Natural killer cell (primary cell): ENCODE data around the gene TMEM222. TPM values are rescaled to one million over a fixed set of nuclear protein-coding genes. Genes with fewer than 3 reads are reported as not detected.
A peak's percentile ranks its signal among the peaks of the same experiment; 100 is the strongest.

Experiments
- ATAC-seq, 3 donors: fragments of 150-1000 bp in 2 of 3; fragments of 200-7000 bp in 1 of 3; cut with Tn5 transposase; 1 replicate in 1 of 3; 2 replicates in 2 of 3; pipeline ENCODE4 v1.10.0; 2021; ENCODE audit warnings: mild to moderate bottlenecking in 2 of 3, moderate library complexity in 2 of 3
- DNase-seq, 2 donors: peaks; one replicate each; pipeline versions ENCODE4 v3.0.0 to v3.0.0-alpha.2; 2013 to 2021; ENCODE audit warnings: mixed read lengths in 1 of 2
- H3K27ac ChIP-seq: one replicate; pipeline ENCODE4 v1.5.1; 2013; ENCODE audit warnings: mild to moderate bottlenecking, low read length
- H3K27me3 ChIP-seq: one replicate; pipeline ENCODE4 v1.6.1; 2013; ENCODE audit warnings: low read length; ENCODE audit not compliant: control insufficient read depth, insufficient read depth
- H3K36me3 ChIP-seq: one replicate; pipeline ENCODE4 v1.6.1; 2013; ENCODE audit warnings: low read length; ENCODE audit not compliant: control insufficient read depth, insufficient read depth
- H3K4me1 ChIP-seq: one replicate; pipeline ENCODE4 v1.6.1; 2013; ENCODE audit warnings: low read length; ENCODE audit not compliant: control insufficient read depth, insufficient read depth
- H3K4me3 ChIP-seq: one replicate; pipeline ENCODE4 v1.5.1; 2013; ENCODE audit warnings: low read length
- H3K9me3 ChIP-seq: one replicate; pipeline ENCODE4 v1.6.1; 2013; ENCODE audit warnings: low read length; ENCODE audit not compliant: control insufficient read depth, insufficient read depth
- H3K27ac Mint-ChIP-seq, 2 donors: one replicate each; pipeline ENCODE4 v1.8.0; 2022; ENCODE audit warnings: mild to moderate bottlenecking in 2 of 2, mixed read lengths in 2 of 2, moderate library complexity in 1 of 2
- H3K27me3 Mint-ChIP-seq, 2 donors: one replicate each; pipeline ENCODE4 v1.8.0; 2022; ENCODE audit warnings: low read depth in 2 of 2, mixed read lengths in 2 of 2
- H3K36me3 Mint-ChIP-seq: one replicate; pipeline ENCODE4 v1.8.0; 2022; ENCODE audit warnings: mixed read lengths
- H3K4me1 Mint-ChIP-seq, 2 donors: one replicate each; pipeline ENCODE4 v1.8.0; 2022; ENCODE audit warnings: mixed read lengths in 2 of 2
- H3K4me3 Mint-ChIP-seq: one replicate; pipeline ENCODE4 v1.8.0; 2022; ENCODE audit warnings: mild to moderate bottlenecking, moderate library complexity, mixed read lengths
- H3K9me3 Mint-ChIP-seq, 2 donors: one replicate each; pipeline ENCODE4 v1.8.0; 2022; ENCODE audit warnings: mixed read lengths in 2 of 2
- CTCF ChIP-seq: fragments of 200-600 bp; IDR thresholded peaks from one replicate; pipeline ENCODE4 v1.8.0; 2022; ENCODE audit warnings: antibody characterized with exemption
- WGBS: methylation state at CpG from one replicate; pipeline ENCODE4 v1.1.7; 2013; ENCODE audit warnings: missing lambda C conversion rate; ENCODE audit not compliant: insufficient coverage; 5-methylcytosine and 5-hydroxymethylcytosine counted together
- intact Hi-C: fragments of 100-400 bp; cut with micrococcal nuclease; formaldehyde crosslinking; loops from one replicate; pipeline ENCODE4 v1.14.2; 2022
- total RNA-seq, 4 donors: library from RNA; stranded (reverse); fragments of 120-200 nt in 1 of 4; gene quantifications; one replicate each; pipeline versions ENCODE4 v1.2.3 to v1.2.4, GENCODE V29; 2013 to 2022

TMEM222 gene
- 10 to 100 TPM; 34.9 to 41.2 (median 37.3) TPM for total RNA-seq
- total RNA-seq (2013), result 29.2 TPM

- Histone ChIP-seq H3K27ac (peak within 1 kb of the TSS; percentile 89), H3K4me1 (peaks cover 16% of the 10 kb centered on the region), H3K27me3 (no peaks in the 10 kb centered on the region), H3K4me3 (peak within 1 kb of the TSS; percentile 97), H3K9me3 (no peaks in the 10 kb centered on the region), H3K36me3 (peaks cover 22% of the 10 kb centered on the region)
- peak; percentile 96 to 99 (median 97) for ATAC-seq
- peak; percentile 94 to 98 for DNase-seq
- Mint-ChIP-seq H3K4me1 (peaks cover 33 to 48% of the 10 kb centered on the region in 2 donors), H3K36me3 (no peaks in the 10 kb centered on the region), H3K9me3 (no peaks in the 10 kb centered on the region), H3K4me3 (peak within 1 kb of the TSS; percentile 92), H3K27me3 (peaks cover 0 to 7% of the 10 kb centered on the region in 2 donors), H3K27ac (peak within 1 kb of the TSS; percentile 86 to 93)
- no peak for TF ChIP-seq CTCF
- WGBS, result under 1% methylated on average over 67 of the region's 67 CpGs
- intact Hi-C loops, result loop anchor here (1.0 to 2.0 kb wide), 2 partner anchors 19 to 35 kb away; no protein-coding TSS in a partner anchor
Observed at GRCh38 chr1:27321813-27322568, at the start of gene TMEM222. TMEM222 (plus strand) TSS chr1:27322163; CDS start chr1:27322198, 35 bp downstream.

- Mint-ChIP-seq H3K27ac (no peak overlapping the region), H3K9me3 (no peaks in the 10 kb centered on the region), H3K4me3 (no peak overlapping the region), H3K36me3 (no peaks in the 10 kb centered on the region), H3K27me3 (no peaks in the 10 kb centered on the region), H3K4me1 (peaks cover 17% of the 10 kb centered on the region in 2 donors)
- no peak for TF ChIP-seq CTCF
- Histone ChIP-seq H3K36me3 (peaks cover 10% of the 10 kb centered on the region), H3K4me1 (no peaks in the 10 kb centered on the region), H3K27ac (no peak overlapping the region), H3K27me3 (no peaks in the 10 kb centered on the region), H3K9me3 (no peaks in the 10 kb centered on the region), H3K4me3 (no peak overlapping the region)
- ATAC-seq (no peak), DNase-seq (no peak)
- intact Hi-C loops, result no loop called here
- no CpG with 5 or more reads among the region's 1 CpG for WGBS
Observed at GRCh38 chr1:27274204-27274603, 47.8 kb upstream of the TMEM222 start.

- TF ChIP-seq CTCF, result no peak
- Mint-ChIP-seq H3K27me3 (no peaks in the 10 kb centered on the region), H3K4me1 (peaks cover 17 to 21% of the 10 kb centered on the region in 2 donors), H3K9me3 (no peaks in the 10 kb centered on the region), H3K27ac (peak overlapping the region in 1 of 2 donors; percentile 34), H3K36me3 (no peaks in the 10 kb centered on the region), H3K4me3 (no peak overlapping the region)
- no peak for ATAC-seq
- Histone ChIP-seq H3K27me3 (no peaks in the 10 kb centered on the region), H3K4me1 (no peaks in the 10 kb centered on the region), H3K9me3 (no peaks in the 10 kb centered on the region), H3K4me3 (no peak overlapping the region), H3K36me3 (peaks cover 10% of the 10 kb centered on the region), H3K27ac (no peak overlapping the region)
- intact Hi-C loops, result no loop called here
- WGBS, result no CpG with 5 or more reads among the region's 3 CpGs
- no peak for DNase-seq
Observed at GRCh38 chr1:27275696-27276095, 46.3 kb upstream of the TMEM222 start.
